Astrocyte (in vitro differentiated cells and primary cell): ENCODE measurements around the gene MALT1. TPM values are rescaled to one million over a fixed set of nuclear protein-coding genes. Genes with fewer than 3 reads are reported as not detected.

ENCODE experiments used
- DNase-seq: peaks from one replicate; pipeline ENCODE4 v3.0.0-alpha.2; 2010; ENCODE audit warnings: low read depth
- FAIRE-seq: peaks from 2 replicates; lab custom pipeline; 2011; peaks lifted over from hg19 to GRCh38; lab: Jason Lieb, UNC
- H2AFZ ChIP-seq: 2 replicates; pipeline ENCODE4 v1.6.0; 2012; ENCODE audit warnings: low read depth, low read length, inconsistent platforms
- H3K27ac ChIP-seq: 2 replicates; pipeline ENCODE4 v1.5.1; 2011; ENCODE audit warnings: low read depth, low read length, inconsistent platforms
- H3K27me3 ChIP-seq: 2 replicates; pipeline ENCODE4 v1.6.0; 2011; ENCODE audit warnings: low read length, inconsistent platforms; ENCODE audit not compliant: insufficient read depth
- H3K36me3 ChIP-seq: 2 replicates; pipeline ENCODE4 v1.5.1; 2011; ENCODE audit warnings: low read length, inconsistent platforms; ENCODE audit not compliant: insufficient read depth
- H3K4me1 ChIP-seq: 2 replicates; pipeline ENCODE4 v1.5.1; 2011; ENCODE audit warnings: low read length, inconsistent platforms; ENCODE audit not compliant: insufficient read depth
- H3K4me2 ChIP-seq: 2 replicates; pipeline ENCODE4 v1.6.0; 2012; ENCODE audit warnings: low read length, inconsistent platforms
- H3K4me3 ChIP-seq: 2 replicates; pipeline ENCODE4 v1.5.1; 2011; ENCODE audit warnings: low read depth, mild to moderate bottlenecking, low read length, inconsistent platforms; ENCODE audit not compliant: insufficient read depth
- H3K79me2 ChIP-seq: 2 replicates; pipeline ENCODE4 v1.6.0; 2012; ENCODE audit warnings: mild to moderate bottlenecking, low read length, inconsistent platforms; ENCODE audit not compliant: insufficient read depth
- H3K9ac ChIP-seq: 2 replicates; pipeline ENCODE4 v1.6.0; 2012; ENCODE audit warnings: mild to moderate bottlenecking, low read length, inconsistent platforms
- H3K9me3 ChIP-seq: 2 replicates; pipeline ENCODE4 v1.5.1; 2012; ENCODE audit warnings: low read depth, mild to moderate bottlenecking, low read length, inconsistent platforms; ENCODE audit not compliant: insufficient read depth
- H4K20me1 ChIP-seq: 2 replicates; pipeline ENCODE4 v1.6.0; 2012; ENCODE audit warnings: low read length, inconsistent platforms; ENCODE audit not compliant: insufficient read depth
- H3K27ac Mint-ChIP-seq: one replicate; pipeline ENCODE4 v1.8.0; 2021; ENCODE audit warnings: mild to moderate bottlenecking, mixed read lengths; ENCODE audit not compliant: unreplicated experiment
- H3K27me3 Mint-ChIP-seq: one replicate; pipeline ENCODE4 v1.8.0; 2021; ENCODE audit warnings: low read depth, mixed read lengths; ENCODE audit not compliant: unreplicated experiment
- H3K36me3 Mint-ChIP-seq: one replicate; pipeline ENCODE4 v1.8.0; 2021; ENCODE audit warnings: low read depth, mixed read lengths; ENCODE audit not compliant: unreplicated experiment
- H3K4me1 Mint-ChIP-seq: one replicate; pipeline ENCODE4 v1.8.0; 2021; ENCODE audit warnings: low read depth, mixed read lengths; ENCODE audit not compliant: unreplicated experiment
- H3K4me3 Mint-ChIP-seq: one replicate; pipeline ENCODE4 v1.8.0; 2021; ENCODE audit warnings: mild to moderate bottlenecking, moderate library complexity, mixed read lengths; ENCODE audit not compliant: unreplicated experiment
- H3K9me3 Mint-ChIP-seq: one replicate; pipeline ENCODE4 v1.8.0; 2021; ENCODE audit warnings: mild to moderate bottlenecking, mixed read lengths; ENCODE audit not compliant: unreplicated experiment
- CTCF ChIP-seq: IDR thresholded peaks from 2 replicates; pipeline ENCODE4 v1.5.1; 2011; ENCODE audit warnings: low read depth, mild to moderate bottlenecking, inconsistent platforms, low read length, moderate library complexity; ENCODE audit not compliant: insufficient read depth
- EZH2 ChIP-seq: IDR thresholded peaks from 2 replicates; pipeline ENCODE4 v1.6.1; 2012; ENCODE audit warnings: mild to moderate bottlenecking, low read length, inconsistent platforms; ENCODE audit not compliant: insufficient read depth
- total RNA-seq: library from RNA; stranded (reverse); gene quantifications from 2 replicates; pipeline ENCODE4 v1.2.1, GENCODE V29; 2021

The MALT1 gene
- total RNA-seq, 1 donor from 2014 or later = 40.3 TPM

GRCh38 chr18:58653814-58654509, 17.3 kb upstream of the MALT1 start:
- Histone ChIP-seq H3K27ac (no peak overlapping the region), H4K20me1 (no peaks in the 10 kb centered on the region), H2AFZ (no peak overlapping the region), H3K4me3 (no peak overlapping the region), H3K36me3 (no peaks in the 10 kb centered on the region), H3K9ac (no peak overlapping the region), H3K27me3 (no peaks in the 10 kb centered on the region), H3K9me3 (no peaks in the 10 kb centered on the region), H3K79me2 (no peaks in the 10 kb centered on the region), H3K4me1 (peaks cover 4% of the 10 kb centered on the region), H3K4me2 (no peak overlapping the region)
- peaks cover 2% of the 10 kb centered on the region for H3K36me3 Mint-ChIP-seq
- DNase-seq (peak; percentile 71), FAIRE-seq (no peak)
- no peak overlapping the region for H3K4me3 Mint-ChIP-seq
- H3K27ac Mint-ChIP-seq = no peak overlapping the region
- H3K4me1 Mint-ChIP-seq = peaks cover 15% of the 10 kb centered on the region
- TF ChIP-seq EZH2 = no peak
- TF ChIP-seq CTCF = no peak
- no peaks in the 10 kb centered on the region for H3K27me3 Mint-ChIP-seq
- H3K9me3 Mint-ChIP-seq = peaks cover 18% of the 10 kb centered on the region

GRCh38 chr18:58654896-58655614, 16.2 kb upstream of the MALT1 start:
- Mint-ChIP-seq H3K27ac (no peak overlapping the region), H3K4me3 (no peak overlapping the region), H3K36me3 (peaks cover 2% of the 10 kb centered on the region), H3K4me1 (peaks cover 14% of the 10 kb centered on the region), H3K27me3 (no peaks in the 10 kb centered on the region), H3K9me3 (peaks cover 18% of the 10 kb centered on the region)
- FAIRE-seq (peak; percentile 68), DNase-seq (no peak)
- Histone ChIP-seq H3K4me1 (peaks cover 4% of the 10 kb centered on the region), H3K9ac (no peak overlapping the region), H3K36me3 (no peaks in the 10 kb centered on the region), H3K79me2 (no peaks in the 10 kb centered on the region), H3K9me3 (no peaks in the 10 kb centered on the region), H3K4me2 (no peak overlapping the region), H3K27me3 (no peaks in the 10 kb centered on the region), H4K20me1 (no peaks in the 10 kb centered on the region), H3K27ac (no peak overlapping the region), H3K4me3 (no peak overlapping the region), H2AFZ (no peak overlapping the region)
- TF ChIP-seq CTCF (no peak), EZH2 (no peak)

GRCh38 chr18:58657081-58657480, 14.2 kb upstream of the MALT1 start:
- TF ChIP-seq EZH2 = no peak
- no peak for TF ChIP-seq CTCF
- Histone ChIP-seq H4K20me1 (no peaks in the 10 kb centered on the region), H3K36me3 (no peaks in the 10 kb centered on the region), H3K9ac (no peak overlapping the region), H3K9me3 (no peaks in the 10 kb centered on the region), H3K4me1 (peaks cover 4% of the 10 kb centered on the region), H2AFZ (no peak overlapping the region), H3K4me2 (no peak overlapping the region), H3K79me2 (no peaks in the 10 kb centered on the region), H3K4me3 (no peak overlapping the region), H3K27me3 (no peaks in the 10 kb centered on the region), H3K27ac (no peak overlapping the region)
- Mint-ChIP-seq H3K36me3 (peaks cover 2% of the 10 kb centered on the region), H3K27ac (no peak overlapping the region), H3K4me1 (peaks cover 6% of the 10 kb centered on the region), H3K9me3 (peaks cover 18% of the 10 kb centered on the region), H3K4me3 (no peak overlapping the region), H3K27me3 (no peaks in the 10 kb centered on the region)
- DNase-seq (no peak), FAIRE-seq (no peak)
